ENCODE results near the gene SUMF1. TPM values are rescaled to one million over a fixed set of nuclear protein-coding genes. Genes with fewer than 3 reads are reported as not detected.

Gene SUMF1
- total and polyA plus RNA-seq, 4 donors = 11.6 to 50.0 (median 31.5) TPM

- no peaks in the 10 kb centered on the region for H3K27me3 ChIP-seq (ENCODE audit: control insufficient read depth in 3 of 3, insufficient read depth in 3 of 3, low read length in 2 of 3)
- no peak for ATAC-seq (ENCODE audit: insufficient read depth, low FRiP score)
- no peak overlapping the region for H3K4me3 ChIP-seq
- peaks cover 0 to 2% (median 0%) of the 10 kb centered on the region in 4 donors for H3K9me3 ChIP-seq (ENCODE audit: control insufficient read depth in 4 of 4, insufficient read depth in 3 of 4, low read length in 3 of 4)
- TF ChIP-seq CTCF (IDR thresholded peaks at IDR 0.05; ENCODE audit: control extremely low read depth, extremely low read depth) = no peak
- H3K9ac ChIP-seq (ENCODE audit: insufficient read depth in 1 of 2, low read length in 2 of 2) = no peak overlapping the region
- H3K4me1 ChIP-seq (ENCODE audit: control insufficient read depth in 5 of 5, insufficient read depth in 5 of 5, low read length in 5 of 5) = peaks cover 0 to 23% (median 3%) of the 10 kb centered on the region in 5 donors
- no peak overlapping the region for H3K27ac ChIP-seq (ENCODE audit: low read depth in 1 of 2, low read length in 1 of 2)
- H3K36me3 ChIP-seq (ENCODE audit: control insufficient read depth in 4 of 4, insufficient read depth in 4 of 4, low read length in 4 of 4) = peaks cover 0 to 5% (median 3%) of the 10 kb centered on the region in 4 donors
- WGBS, 2 donors = 74 to 88% methylated on average over 1 of the region's 1 CpG
- no peak for DNase-seq
These were observed 145.3 kb downstream of the SUMF1 start for GRCh38 chr3:4321732-4322131.

- Histone ChIP-seq H3K4me1 (ENCODE audit: control insufficient read depth in 5 of 5, insufficient read depth in 5 of 5, low read length in 5 of 5) (peaks cover 0 to 23% (median 3%) of the 10 kb centered on the region in 5 donors), H3K27ac (ENCODE audit: low read depth in 1 of 2, low read length in 1 of 2) (no peak overlapping the region), H3K36me3 (ENCODE audit: control insufficient read depth in 4 of 4, insufficient read depth in 4 of 4, low read length in 4 of 4) (peaks cover 3 to 11% (median 6%) of the 10 kb centered on the region in 4 donors), H3K9ac (ENCODE audit: insufficient read depth in 1 of 2, low read length in 2 of 2) (no peak overlapping the region), H3K9me3 (ENCODE audit: control insufficient read depth in 4 of 4, insufficient read depth in 3 of 4, low read length in 3 of 4) (peaks cover 0 to 4% (median 0%) of the 10 kb centered on the region in 4 donors), H3K4me3 (no peak overlapping the region), H3K27me3 (ENCODE audit: control insufficient read depth in 3 of 3, insufficient read depth in 3 of 3, low read length in 2 of 3) (no peaks in the 10 kb centered on the region)
- no peak for DNase-seq
- TF ChIP-seq CTCF (IDR thresholded peaks at IDR 0.05; ENCODE audit: control extremely low read depth, extremely low read depth) = no peak
- no peak for ATAC-seq (ENCODE audit: insufficient read depth, low FRiP score)
These were observed 146.8 kb downstream of the SUMF1 start for GRCh38 chr3:4320096-4320911.

- peaks cover 0 to 4% (median 0%) of the 10 kb centered on the region in 4 donors for H3K9me3 ChIP-seq (ENCODE audit: control insufficient read depth in 4 of 4, insufficient read depth in 3 of 4, low read length in 3 of 4)
- no peaks in the 10 kb centered on the region for H3K27me3 ChIP-seq (ENCODE audit: control insufficient read depth in 3 of 3, insufficient read depth in 3 of 3, low read length in 2 of 3)
- peaks cover 7 to 26% (median 16%) of the 10 kb centered on the region in 4 donors for H3K36me3 ChIP-seq (ENCODE audit: control insufficient read depth in 4 of 4, insufficient read depth in 4 of 4, low read length in 4 of 4)
- TF ChIP-seq CTCF (IDR thresholded peaks at IDR 0.05; ENCODE audit: control extremely low read depth, extremely low read depth) = no peak
- WGBS, 2 donors = 87 to 92% methylated on average over 4 of the region's 4 CpGs
- ATAC-seq (ENCODE audit: insufficient read depth, low FRiP score) = no peak
- no peak for DNase-seq
- no peak overlapping the region for H3K27ac ChIP-seq (ENCODE audit: low read depth in 1 of 2, low read length in 1 of 2)
- H3K9ac ChIP-seq (ENCODE audit: insufficient read depth in 1 of 2, low read length in 2 of 2) = no peak overlapping the region
- peaks cover 0 to 7% (median 0%) of the 10 kb centered on the region in 5 donors for H3K4me1 ChIP-seq (ENCODE audit: control insufficient read depth in 5 of 5, insufficient read depth in 5 of 5, low read length in 5 of 5)
- no peak overlapping the region for H3K4me3 ChIP-seq
These were observed 152.4 kb downstream of the SUMF1 start for GRCh38 chr3:4314688-4315087.

Data from lung (tissue), 12 donors.